A673 (cell line): Measurements from ENCODE around the gene TIFAB.

ENCODE experiments used
- CTCF ChIP-seq: fragments of 300-800, 200-600 bp; sonication (generic); conservative IDR thresholded peaks from 2 replicates; pipeline ENCODE4 v1.5.1; 2017; ENCODE audit warnings: low read depth, mild to moderate bottlenecking, antibody characterized with exemption, low read length, moderate library complexity, mixed read lengths
- EZH2 ChIP-seq: fragments of 200-600 bp; sonication (generic); IDR thresholded peaks from 2 replicates; pipeline ENCODE4 v1.6.1; 2017; ENCODE audit warnings: borderline replicate concordance, low read depth, mild to moderate bottlenecking, mixed read lengths, antibody characterized with exemption, low read length; ENCODE audit not compliant: poor library complexity, severe bottlenecking

GRCh38 chr5:135491552-135492318 is 39.6 kb upstream of the TIFAB start:
- TF ChIP-seq CTCF (no peak), EZH2 (no peak)
